Gastrocnemius medialis (tissue), 4 donors: ENCODE measurements around the gene TOPORS.
"Not testable (repeated sequence)": the region's sequence is repeated elsewhere in the genome, so short reads cannot be mapped to it uniquely, and the experiment has no call there.

Experiments
- POLR2A ChIP-seq, 2 donors: fragments of 450-650 bp; IDR thresholded peaks; one replicate each; pipeline ENCODE4 v1.6.1; 2017; ENCODE audit warnings: antibody characterized with exemption in 2 of 2, mild to moderate bottlenecking in 2 of 2, moderate library complexity in 2 of 2
- TF ChIP-seq, protein P1 (sequence below), 5 experiments: fragments of 450-650 bp in 3 of 5; fragments of 200-600 bp in 2 of 5; sonication (generic) in 2 of 5; IDR thresholded peaks in 4 of 5; conservative IDR thresholded peaks in 1 of 5; 1 replicate in 4 of 5; 2 replicates in 1 of 5; pipeline ENCODE4 v1.5.1; 2016 to 2019; ENCODE audit warnings: antibody characterized with exemption in 5 of 5, mild to moderate bottlenecking in 3 of 5, moderate library complexity in 3 of 5

DNA sequence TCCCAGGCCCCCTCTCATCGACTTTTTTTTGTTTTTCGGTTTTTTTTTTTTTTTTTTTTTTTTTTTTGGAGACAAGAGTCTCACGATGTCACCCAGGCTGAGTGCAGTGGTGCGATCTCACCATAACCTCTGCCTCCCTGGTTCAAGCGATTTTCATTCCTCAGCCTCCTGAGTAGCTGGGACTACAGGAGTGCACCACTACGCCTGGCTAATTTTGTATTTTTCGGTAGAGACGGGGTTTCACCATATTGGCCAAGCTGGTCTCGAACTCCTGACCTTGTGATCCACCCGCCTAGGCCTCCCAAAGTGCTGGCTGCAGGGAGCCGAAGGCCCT lies 27.9 kb downstream of the TOPORS start:
- TF ChIP-seq, protein P1, sequence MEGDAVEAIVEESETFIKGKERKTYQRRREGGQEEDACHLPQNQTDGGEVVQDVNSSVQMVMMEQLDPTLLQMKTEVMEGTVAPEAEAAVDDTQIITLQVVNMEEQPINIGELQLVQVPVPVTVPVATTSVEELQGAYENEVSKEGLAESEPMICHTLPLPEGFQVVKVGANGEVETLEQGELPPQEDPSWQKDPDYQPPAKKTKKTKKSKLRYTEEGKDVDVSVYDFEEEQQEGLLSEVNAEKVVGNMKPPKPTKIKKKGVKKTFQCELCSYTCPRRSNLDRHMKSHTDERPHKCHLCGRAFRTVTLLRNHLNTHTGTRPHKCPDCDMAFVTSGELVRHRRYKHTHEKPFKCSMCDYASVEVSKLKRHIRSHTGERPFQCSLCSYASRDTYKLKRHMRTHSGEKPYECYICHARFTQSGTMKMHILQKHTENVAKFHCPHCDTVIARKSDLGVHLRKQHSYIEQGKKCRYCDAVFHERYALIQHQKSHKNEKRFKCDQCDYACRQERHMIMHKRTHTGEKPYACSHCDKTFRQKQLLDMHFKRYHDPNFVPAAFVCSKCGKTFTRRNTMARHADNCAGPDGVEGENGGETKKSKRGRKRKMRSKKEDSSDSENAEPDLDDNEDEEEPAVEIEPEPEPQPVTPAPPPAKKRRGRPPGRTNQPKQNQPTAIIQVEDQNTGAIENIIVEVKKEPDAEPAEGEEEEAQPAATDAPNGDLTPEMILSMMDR (IDR thresholded peaks at IDR 0.05 in 4 of 5, conservative IDR thresholded peaks at IDR 0.05 in 1 of 5), result not testable (repeated sequence)
- TF ChIP-seq POLR2A (IDR thresholded peaks at IDR 0.05), result not testable (repeated sequence)
